Testis (tissue), 2 donors: ENCODE measurements around the gene CEACAM18.

Experiments
- POLR2A ChIP-seq: fragments of 450-650 bp; IDR thresholded peaks from one replicate; pipeline ENCODE4 v1.6.1; 2017; ENCODE audit warnings: antibody characterized with exemption, mild to moderate bottlenecking, moderate library complexity
- TF ChIP-seq, protein P1 (sequence below), 3 experiments: fragments of 450-650 bp in 2 of 3; fragments of 200-600 bp in 1 of 3; sonication (generic) in 1 of 3; IDR thresholded peaks; one replicate each; pipeline ENCODE4 v1.5.1; 2016 to 2019; ENCODE audit warnings: antibody characterized with exemption in 3 of 3, mild to moderate bottlenecking in 2 of 3, moderate library complexity in 1 of 3

DNA sequence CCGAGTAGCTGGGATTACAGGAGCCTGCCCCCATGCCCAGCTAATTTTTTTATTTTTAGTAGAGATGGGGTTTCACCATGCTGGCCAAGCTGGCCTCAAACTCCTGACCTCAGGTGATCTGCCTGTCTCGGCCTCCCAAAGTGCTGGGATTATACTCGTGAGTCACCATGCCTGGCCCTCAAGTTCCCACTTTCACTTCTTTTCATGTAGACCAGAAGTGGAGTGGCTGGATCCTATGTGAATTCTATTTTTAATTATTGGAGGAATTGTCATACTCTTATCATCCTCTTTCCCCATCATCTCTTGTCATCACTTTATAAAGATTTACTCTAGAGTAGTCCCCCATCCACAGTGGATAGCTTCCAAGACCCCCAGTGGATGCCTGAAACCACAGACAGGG lies 48.1 kb upstream of the CEACAM18 start:
- TF ChIP-seq, protein P1, sequence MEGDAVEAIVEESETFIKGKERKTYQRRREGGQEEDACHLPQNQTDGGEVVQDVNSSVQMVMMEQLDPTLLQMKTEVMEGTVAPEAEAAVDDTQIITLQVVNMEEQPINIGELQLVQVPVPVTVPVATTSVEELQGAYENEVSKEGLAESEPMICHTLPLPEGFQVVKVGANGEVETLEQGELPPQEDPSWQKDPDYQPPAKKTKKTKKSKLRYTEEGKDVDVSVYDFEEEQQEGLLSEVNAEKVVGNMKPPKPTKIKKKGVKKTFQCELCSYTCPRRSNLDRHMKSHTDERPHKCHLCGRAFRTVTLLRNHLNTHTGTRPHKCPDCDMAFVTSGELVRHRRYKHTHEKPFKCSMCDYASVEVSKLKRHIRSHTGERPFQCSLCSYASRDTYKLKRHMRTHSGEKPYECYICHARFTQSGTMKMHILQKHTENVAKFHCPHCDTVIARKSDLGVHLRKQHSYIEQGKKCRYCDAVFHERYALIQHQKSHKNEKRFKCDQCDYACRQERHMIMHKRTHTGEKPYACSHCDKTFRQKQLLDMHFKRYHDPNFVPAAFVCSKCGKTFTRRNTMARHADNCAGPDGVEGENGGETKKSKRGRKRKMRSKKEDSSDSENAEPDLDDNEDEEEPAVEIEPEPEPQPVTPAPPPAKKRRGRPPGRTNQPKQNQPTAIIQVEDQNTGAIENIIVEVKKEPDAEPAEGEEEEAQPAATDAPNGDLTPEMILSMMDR (IDR thresholded peaks at IDR 0.05): no peak
- TF ChIP-seq POLR2A: no peak
